MCF 10A (cell line): ENCODE measurements around the gene DHX58. TPM values are rescaled to one million over a fixed set of nuclear protein-coding genes. Genes with fewer than 3 reads are reported as not detected.

ENCODE experiments used
- BruUV-seq: library from RNA; stranded (reverse); fragments of 400-500 nt; replicated peaks from 2 replicates; lab custom pipeline; 2021; lab: Mats Ljungman, UMichigan
- CTCF ChIA-PET: fragments of 300-600 bp; sonication (Branson Sonifier 250); formaldehyde crosslinking; extraction: SDS; loops from one replicate; lab custom pipeline; 2021; ENCODE audit warnings: antibody characterized with exemption, inconsistent platforms; lab: Yijun Ruan, JAX
- POLR2A ChIA-PET: fragments of 300-600, 350-650 bp; sonication (Branson Sonifier 250); formaldehyde crosslinking; extraction: SDS; loops from one replicate; lab custom pipeline; 2020; ENCODE audit warnings: antibody characterized with exemption, inconsistent platforms; lab: Yijun Ruan, JAX
- DNase-seq: peaks from one replicate; pipeline ENCODE4 v3.0.0-alpha.2; 2018; ENCODE audit not compliant: unreplicated experiment
- H3K27ac Mint-ChIP-seq: one replicate; pipeline ENCODE4 v1.8.0; 2022; ENCODE audit warnings: mild to moderate bottlenecking, low read depth, mixed read lengths; ENCODE audit not compliant: unreplicated experiment
- H3K27me3 Mint-ChIP-seq: one replicate; pipeline ENCODE4 v1.8.0; 2022; ENCODE audit warnings: mixed read lengths; ENCODE audit not compliant: insufficient read depth, unreplicated experiment
- H3K36me3 Mint-ChIP-seq: one replicate; pipeline ENCODE4 v1.8.0; 2022; ENCODE audit warnings: mild to moderate bottlenecking, moderate library complexity, mixed read lengths; ENCODE audit not compliant: insufficient read depth, unreplicated experiment
- H3K4me1 Mint-ChIP-seq: one replicate; pipeline ENCODE4 v1.8.0; 2022; ENCODE audit warnings: mixed read lengths; ENCODE audit not compliant: insufficient read depth, unreplicated experiment
- H3K4me3 Mint-ChIP-seq: one replicate; pipeline ENCODE4 v1.8.0; 2022; ENCODE audit warnings: mild to moderate bottlenecking, moderate library complexity, mixed read lengths; ENCODE audit not compliant: unreplicated experiment
- H3K9me3 Mint-ChIP-seq: one replicate; pipeline ENCODE4 v1.8.0; 2022; ENCODE audit warnings: mixed read lengths; ENCODE audit not compliant: unreplicated experiment
- intact Hi-C: fragments of 100-400 bp; cut with micrococcal nuclease; formaldehyde crosslinking; loops from 2 replicates; pipeline ENCODE4 v1.14.1; 2022
- total RNA-seq: library from RNA; stranded (reverse); gene quantifications from 2 replicates; pipeline ENCODE4 v1.2.3, GENCODE V29; 2022
- TF ChIP-seq, protein P1 (sequence below): fragments of 200-600 bp; IDR thresholded peaks from one replicate; pipeline ENCODE4 v1.8.0; 2022; ENCODE audit warnings: antibody characterized with exemption, mild to moderate bottlenecking; ENCODE audit not compliant: unreplicated experiment

The DHX58 gene
- total RNA-seq, 1 experiment from 2014 or later, result 2.8 TPM

DNA sequence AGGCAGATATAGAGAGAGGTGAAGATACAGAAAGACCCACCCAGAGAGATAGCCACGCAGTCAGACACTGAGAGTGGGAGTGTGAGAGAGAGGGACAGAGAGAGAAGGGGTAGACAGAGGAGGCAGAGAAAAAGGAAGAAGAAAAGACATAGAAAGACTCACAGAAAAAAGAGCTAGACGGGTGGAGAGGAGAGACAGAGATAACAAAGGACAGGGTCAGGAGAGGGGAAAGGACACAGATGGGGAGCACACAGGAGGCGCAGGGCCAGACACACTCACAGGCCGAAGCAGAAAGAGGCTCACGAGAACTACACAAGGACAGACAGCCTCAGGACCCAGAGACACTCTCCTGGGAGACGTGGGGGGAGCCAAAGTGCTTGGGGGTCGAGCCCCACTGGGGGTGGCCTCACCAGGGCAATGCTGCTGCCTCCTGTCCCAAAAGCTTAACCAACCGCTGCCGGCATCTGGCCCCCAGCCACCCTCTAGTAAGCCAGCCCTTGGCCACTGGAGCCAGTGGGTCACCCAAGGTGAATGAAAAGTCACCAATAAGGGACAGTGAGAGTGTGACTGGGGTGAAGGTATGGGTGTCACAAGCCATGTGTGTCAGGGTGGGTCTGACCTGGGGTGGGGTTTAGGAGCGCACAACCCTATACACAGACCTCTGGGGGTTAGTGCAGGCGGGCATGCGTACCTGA, 18.0 kb downstream of the DHX58 start:
- H3K27ac Mint-ChIP-seq, result no peak overlapping the region
- BruUV-seq, result no TSS peak
- H3K27me3 Mint-ChIP-seq, result peaks cover 9% of the 10 kb centered on the region
- TF ChIP-seq, protein P1, sequence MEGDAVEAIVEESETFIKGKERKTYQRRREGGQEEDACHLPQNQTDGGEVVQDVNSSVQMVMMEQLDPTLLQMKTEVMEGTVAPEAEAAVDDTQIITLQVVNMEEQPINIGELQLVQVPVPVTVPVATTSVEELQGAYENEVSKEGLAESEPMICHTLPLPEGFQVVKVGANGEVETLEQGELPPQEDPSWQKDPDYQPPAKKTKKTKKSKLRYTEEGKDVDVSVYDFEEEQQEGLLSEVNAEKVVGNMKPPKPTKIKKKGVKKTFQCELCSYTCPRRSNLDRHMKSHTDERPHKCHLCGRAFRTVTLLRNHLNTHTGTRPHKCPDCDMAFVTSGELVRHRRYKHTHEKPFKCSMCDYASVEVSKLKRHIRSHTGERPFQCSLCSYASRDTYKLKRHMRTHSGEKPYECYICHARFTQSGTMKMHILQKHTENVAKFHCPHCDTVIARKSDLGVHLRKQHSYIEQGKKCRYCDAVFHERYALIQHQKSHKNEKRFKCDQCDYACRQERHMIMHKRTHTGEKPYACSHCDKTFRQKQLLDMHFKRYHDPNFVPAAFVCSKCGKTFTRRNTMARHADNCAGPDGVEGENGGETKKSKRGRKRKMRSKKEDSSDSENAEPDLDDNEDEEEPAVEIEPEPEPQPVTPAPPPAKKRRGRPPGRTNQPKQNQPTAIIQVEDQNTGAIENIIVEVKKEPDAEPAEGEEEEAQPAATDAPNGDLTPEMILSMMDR, result no peak
- H3K4me1 Mint-ChIP-seq, result no peaks in the 10 kb centered on the region
- no peaks in the 10 kb centered on the region for H3K9me3 Mint-ChIP-seq
- intact Hi-C loops, result no loop called here
- ChIA-PET CTCF (interaction anchor here (0.6 kb wide), 1 partner anchor 22 kb away, joined by 3 read pairs; no protein-coding TSS in a partner anchor), POLR2A (no interaction called here)
- no peaks in the 10 kb centered on the region for H3K36me3 Mint-ChIP-seq
- no peak for DNase-seq
- H3K4me3 Mint-ChIP-seq, result no peak overlapping the region

DNA sequence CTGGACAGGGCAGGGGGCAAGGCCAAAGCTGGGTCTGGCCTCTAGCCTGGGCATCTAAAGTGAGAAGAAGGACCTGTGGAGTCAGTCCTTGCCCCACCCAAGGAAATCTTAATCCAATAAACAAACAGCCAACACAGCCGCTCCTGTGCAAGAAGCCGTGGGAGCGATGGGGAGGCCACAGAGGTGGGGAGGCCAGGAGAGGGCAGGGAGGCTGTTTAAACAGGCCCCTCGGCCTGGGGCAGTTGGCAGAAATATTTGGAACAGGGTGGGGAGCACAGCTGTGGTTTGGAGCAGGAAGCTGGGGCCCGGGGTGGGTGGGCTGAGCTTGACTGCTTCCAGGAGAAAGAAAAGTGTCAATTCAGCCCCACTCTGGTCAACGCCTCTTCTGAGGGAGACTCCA, 19.6 kb downstream of the DHX58 start:
- no peak for DNase-seq
- Mint-ChIP-seq H3K4me3 (no peak overlapping the region), H3K36me3 (no peaks in the 10 kb centered on the region), H3K27me3 (peaks cover 21% of the 10 kb centered on the region), H3K27ac (no peak overlapping the region), H3K9me3 (no peaks in the 10 kb centered on the region), H3K4me1 (no peaks in the 10 kb centered on the region)
- no TSS peak for BruUV-seq
- ChIA-PET CTCF (interaction anchor here (2.6 kb wide), 1 partner anchor 27 kb away, joined by 8 read pairs; no protein-coding TSS in a partner anchor), POLR2A (interaction anchor here (0.6 kb wide), 1 partner anchor 160 kb away, joined by 3 read pairs; no protein-coding TSS in a partner anchor)
- intact Hi-C loops, result no loop called here
- TF ChIP-seq, protein P1, result no peak

DNA sequence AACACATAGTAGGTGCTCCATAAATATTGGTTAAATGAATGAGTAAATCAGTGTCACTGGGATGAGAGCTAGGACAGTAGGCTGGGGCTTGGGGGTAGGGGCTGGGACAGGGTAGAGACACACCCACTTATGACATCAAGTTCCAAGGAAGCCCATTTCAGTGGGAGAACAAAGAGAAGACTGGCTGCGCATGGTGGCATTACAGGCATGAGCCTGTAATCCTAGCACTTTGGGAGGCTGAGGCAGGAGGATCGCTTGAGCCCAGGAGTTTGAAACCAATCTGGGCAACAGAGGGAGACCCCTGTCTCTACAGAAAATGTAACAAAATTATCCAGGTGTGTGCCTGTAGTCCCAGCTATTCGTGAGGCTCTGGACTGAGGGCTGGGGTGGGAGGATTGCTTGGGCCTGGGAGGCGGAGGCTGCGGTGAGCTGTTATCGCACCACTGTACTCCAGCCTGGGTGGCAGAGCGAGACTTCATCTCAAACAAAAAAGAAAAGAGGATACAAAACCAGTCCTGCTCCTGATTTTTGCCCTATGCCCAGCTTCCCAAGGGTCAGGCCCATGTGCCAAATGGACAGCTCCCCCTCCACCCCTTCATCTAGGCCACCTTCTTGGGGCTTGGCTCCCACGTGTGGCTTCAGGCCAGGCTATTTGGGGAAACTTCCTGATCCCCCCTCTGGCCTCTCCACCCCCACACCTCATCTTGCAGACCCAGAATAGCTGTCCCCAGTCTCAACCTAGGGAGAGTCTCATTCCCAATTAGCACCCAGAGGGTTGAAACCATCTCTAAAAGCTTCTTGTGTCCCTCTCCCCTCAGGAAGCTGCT, 21.3 kb downstream of the DHX58 start:
- Mint-ChIP-seq H3K4me3 (no peak overlapping the region), H3K9me3 (no peaks in the 10 kb centered on the region), H3K27me3 (peaks cover 21% of the 10 kb centered on the region), H3K36me3 (no peaks in the 10 kb centered on the region), H3K4me1 (no peaks in the 10 kb centered on the region), H3K27ac (no peak overlapping the region)
- intact Hi-C loops, result no loop called here
- TF ChIP-seq, protein P1, result no peak
- no peak for DNase-seq
- POLR2A ChIA-PET, result interaction anchor here (1.2 kb wide), 1 partner anchor 11 kb away, joined by 3 read pairs; no protein-coding TSS in a partner anchor
- CTCF ChIA-PET, result interaction anchor here (0.6 to 2.6 kb wide), 3 partner anchors 23 to 54 kb away, joined by 3 to 8 read pairs (median 4); no protein-coding TSS in a partner anchor
- no TSS peak for BruUV-seq

DNA sequence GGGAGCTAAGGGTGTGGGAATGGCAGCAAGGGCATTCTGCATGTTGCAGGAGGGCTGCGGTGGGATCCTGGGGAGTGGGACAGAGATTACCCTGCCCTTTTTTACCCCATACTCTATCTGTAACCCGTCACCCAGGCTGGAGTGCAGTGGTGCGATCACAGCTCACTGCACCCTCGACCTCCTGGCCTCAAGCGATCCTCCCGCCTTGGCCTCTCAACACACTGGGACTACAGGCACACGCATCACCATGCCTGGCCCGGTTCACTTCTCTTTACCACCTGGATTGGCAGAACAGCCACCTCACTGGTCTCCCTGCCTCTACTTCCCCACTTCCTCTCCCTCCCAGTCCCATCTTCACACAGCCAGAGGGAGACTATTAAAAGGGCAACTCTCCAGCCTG, 23.8 kb downstream of the DHX58 start:
- no peak overlapping the region for H3K27ac Mint-ChIP-seq
- H3K4me1 Mint-ChIP-seq, result no peaks in the 10 kb centered on the region
- H3K27me3 Mint-ChIP-seq, result peaks cover 21% of the 10 kb centered on the region
- intact Hi-C loops, result no loop called here
- no peak for DNase-seq
- no peaks in the 10 kb centered on the region for H3K9me3 Mint-ChIP-seq
- no TSS peak for BruUV-seq
- H3K4me3 Mint-ChIP-seq, result no peak overlapping the region
- H3K36me3 Mint-ChIP-seq, result no peaks in the 10 kb centered on the region
- TF ChIP-seq, protein P1, result no peak
- ChIA-PET CTCF (no interaction called here), POLR2A (interaction anchor here (0.7 kb wide), 1 partner anchor 64 kb away, joined by 5 read pairs; no protein-coding TSS in a partner anchor)
